Liver (tissue), 3 donors: Measurements from ENCODE around the gene GPM6B.

Source experiments
- ATF3 ChIP-seq: IDR thresholded peaks from 2 replicates; pipeline ENCODE4 v1.6.1; 2016; ENCODE audit warnings: antibody characterized with exemption
- CTCF ChIP-seq: fragments of 150-350 bp; IDR thresholded peaks from 2 replicates; pipeline ENCODE4 v1.5.1; 2017; ENCODE audit warnings: improper control_type of control experiment, low read depth, low read length; ENCODE audit not compliant: missing input control
- EGR1 ChIP-seq, 2 donors: IDR thresholded peaks; 2 replicates each; pipeline ENCODE4 v1.6.1; 2016 to 2018; ENCODE audit warnings: antibody characterized with exemption in 2 of 2, low read depth in 2 of 2
- GABPA ChIP-seq, 2 donors: IDR thresholded peaks in 1 of 2; conservative IDR thresholded peaks in 1 of 2; 2 replicates each; pipeline ENCODE4 v1.6.1; 2016; ENCODE audit warnings: antibody characterized with exemption in 2 of 2, mild to moderate bottlenecking in 1 of 2, moderate library complexity in 1 of 2
- JUND ChIP-seq, 2 donors: IDR thresholded peaks; 2 replicates each; pipeline ENCODE4 v1.6.1; 2016; ENCODE audit warnings: antibody characterized with exemption in 2 of 2
- MAX ChIP-seq: IDR thresholded peaks from 2 replicates; pipeline ENCODE4 v1.6.1; 2016; ENCODE audit warnings: antibody characterized with exemption
- RAD21 ChIP-seq, 2 donors: IDR thresholded peaks; 2 replicates each; pipeline ENCODE4 v1.6.1; 2016; ENCODE audit warnings: antibody characterized with exemption in 2 of 2, mild to moderate bottlenecking in 2 of 2
- REST ChIP-seq: IDR thresholded peaks from 2 replicates; pipeline ENCODE4 v1.6.1; 2016; ENCODE audit warnings: antibody characterized with exemption, mild to moderate bottlenecking
- SP1 ChIP-seq: IDR thresholded peaks from 2 replicates; pipeline ENCODE4 v1.6.1; 2018; ENCODE audit warnings: antibody characterized with exemption, mild to moderate bottlenecking
- TAF1 ChIP-seq: conservative IDR thresholded peaks from 2 replicates; pipeline ENCODE4 v1.6.1; 2016; ENCODE audit warnings: antibody characterized with exemption, mild to moderate bottlenecking
- donor health status: healthy.
- donor health status: healthy.

- TF ChIP-seq GABPA (IDR thresholded peaks at IDR 0.05 in 1 of 2, conservative IDR thresholded peaks at IDR 0.05 in 1 of 2) (no peak), CTCF (no peak), ATF3 (no peak), RAD21 (IDR thresholded peaks at IDR 0.05) (no peak), TAF1 (no peak), REST (no peak), JUND (IDR thresholded peaks at IDR 0.05) (no peak), MAX (no peak), EGR1 (IDR thresholded peaks at IDR 0.05; ENCODE audit: low read depth in 2 of 2) (no peak), SP1 (no peak)
These were observed 68.4 kb downstream of the GPM6B start for GRCh38 chrX:13748486-13748885.
